A549 (cell line): ENCODE data around the gene SPATA25. TPM values are rescaled to one million over a fixed set of nuclear protein-coding genes. Genes with fewer than 3 reads are reported as not detected.

ENCODE experiments used
- ATAC-seq, 2 experiments: fragments of 200-7000 bp in 1 of 2; fragments of >200 bp in 1 of 2; cut with Nextera tagmentation in 1 of 2; cut with Tn5 transposase in 1 of 2; 3 replicates each; pipeline versions ENCODE4 v1.8.0 to v1.9.1; 2018 to 2020; ENCODE audit warnings: mild to moderate bottlenecking in 1 of 2, moderate library complexity in 1 of 2
- CTCF ChIA-PET: fragments of 300-600 bp; sonication (Branson Sonifier 250); formaldehyde crosslinking; extraction: SDS; loops from one replicate; lab custom pipeline; 2021; ENCODE audit warnings: antibody characterized with exemption, inconsistent platforms; lab: Yijun Ruan, JAX
- POLR2A ChIA-PET: fragments of 350-600 bp; formaldehyde crosslinking; extraction: SDS; loops from one replicate; lab custom pipeline; 2021; ENCODE audit warnings: antibody characterized with exemption, inconsistent platforms; lab: Yijun Ruan, JAX
- DNase-seq, 2 experiments: peaks; one replicate each; pipeline versions ENCODE4 v3.0.0 to v3.0.0-alpha.2; 2011 to 2016; ENCODE audit warnings: low read depth in 1 of 2, low spot score in 1 of 2
- FAIRE-seq: peaks from 2 replicates; lab custom pipeline; 2011; peaks lifted over from hg19 to GRCh38; lab: Jason Lieb, UNC
- H3K27ac ChIP-seq, 2 experiments: fragments of >200 bp; sonication (Bioruptor Twin); formaldehyde crosslinking; 3 replicates each; pipeline ENCODE4 v1.5.1; 2016 to 2017
- H3K4me1 ChIP-seq: fragments of >200 bp; sonication (Bioruptor Twin); formaldehyde crosslinking; 3 replicates; pipeline ENCODE4 v1.6.1; 2016
- H3K4me2 ChIP-seq: fragments of >200 bp; sonication (Bioruptor Twin); formaldehyde crosslinking; 3 replicates; pipeline ENCODE4 v1.6.1; 2016
- H3K4me3 ChIP-seq: fragments of >200 bp; sonication (Bioruptor Twin); formaldehyde crosslinking; 3 replicates; pipeline ENCODE4 v1.5.1; 2016
- H3K9me3 ChIP-seq: fragments of >200 bp; sonication (Bioruptor Twin); formaldehyde crosslinking; 3 replicates; pipeline ENCODE4 v1.6.1; 2016
- BCL3 ChIP-seq: fragments of >200 bp; sonication (Bioruptor Twin); formaldehyde crosslinking; IDR thresholded peaks from 3 replicates; pipeline ENCODE4 v1.6.1; 2016
- CBX8 ChIP-seq: fragments of 200-600 bp; sonication (generic); IDR thresholded peaks from 2 replicates; pipeline ENCODE4 v1.6.1; 2016
- CHD4 ChIP-seq: fragments of 200-600 bp; sonication (generic); IDR thresholded peaks from 2 replicates; pipeline ENCODE4 v1.6.1; 2016; ENCODE audit warnings: antibody characterized with exemption, mild to moderate bottlenecking, borderline replicate concordance
- ESRRA ChIP-seq: fragments of 150-350 bp; IDR thresholded peaks from 2 replicates; pipeline ENCODE4 v1.6.1; 2014; ENCODE audit warnings: mild to moderate bottlenecking, low read length, borderline replicate concordance
- HDAC2 ChIP-seq: fragments of 200-600 bp; sonication (generic); IDR thresholded peaks from 2 replicates; pipeline ENCODE4 v1.6.1; 2016
- JUN ChIP-seq, 2 experiments: fragments of >200 bp; sonication (Bioruptor Twin); formaldehyde crosslinking; IDR thresholded peaks; 2 replicates in 1 of 2; 3 replicates in 1 of 2; pipeline ENCODE4 v1.6.1; 2016 to 2017
- JUNB ChIP-seq: fragments of >200 bp; sonication (Bioruptor Twin); formaldehyde crosslinking; IDR thresholded peaks from 2 replicates; pipeline ENCODE4 v1.6.1; 2016
- KDM1A ChIP-seq: fragments of 200-600 bp; sonication (generic); IDR thresholded peaks from 2 replicates; pipeline ENCODE4 v1.6.1; 2016; ENCODE audit warnings: low read depth, mild to moderate bottlenecking
- MAX ChIP-seq: IDR thresholded peaks from 2 replicates; pipeline ENCODE4 v1.6.1; 2012
- NR3C1 ChIP-seq: fragments of >200 bp; sonication (Bioruptor Twin); formaldehyde crosslinking; IDR thresholded peaks from 3 replicates; pipeline ENCODE4 v1.6.1; 2017
- RFX5 ChIP-seq: fragments of 450-650 bp; IDR thresholded peaks from 2 replicates; pipeline ENCODE4 v1.7.1; 2014; ENCODE audit warnings: antibody characterized with exemption, mild to moderate bottlenecking, moderate library complexity
- USF2 ChIP-seq: fragments of 450-650 bp; IDR thresholded peaks from 2 replicates; pipeline ENCODE4 v1.6.1; 2014; ENCODE audit warnings: antibody characterized with exemption
- ZC3H11A ChIP-seq: fragments of 450-650 bp; IDR thresholded peaks from 2 replicates; pipeline ENCODE4 v1.6.1; 2014; ENCODE audit warnings: antibody characterized with exemption, mild to moderate bottlenecking
- WGBS: methylation state at CpG from one replicate; pipeline ENCODE4 v1.1.6; 2017; ENCODE audit errors: missing lambda C conversion rate; 5-methylcytosine and 5-hydroxymethylcytosine counted together
- polyA plus RNA-seq, 4 experiments: library from polyadenylated mRNA; depleted of rRNA in 3 of 4; stranded (reverse); fragments of >200 nt; fragmentation: RNase III in 1 of 4; extraction: RNeasy Plus Mini Kit Qiagen cat#74134 plus additional on column Dnase treatment in 1 of 4; gene quantifications; 2 replicates in 3 of 4; 3 replicates in 1 of 4; pipeline ENCODE4 v1.2.3, GENCODE V29; 2011 to 2017

SPATA25 gene
- polyA plus RNA-seq, 2 of the 4 experiments (the other 2 are of a cell fraction) = 0.31 to 0.77 TPM

- H3K4me2 ChIP-seq = no peak overlapping the region
- no peak for FAIRE-seq
- CTCF ChIA-PET = interaction anchor here (0.7 to 2.0 kb wide), 3 partner anchors 15 to 131 kb away, joined by 4 to 5 read pairs (median 5); no protein-coding TSS in a partner anchor
Observed at GRCh38 chr20:45920462-45921336, 33.3 kb upstream of the SPATA25 start.

GRCh38 chr20:45919542-45920399, 32.3 kb upstream of the SPATA25 start:
- ChIA-PET CTCF (interaction anchor here (0.7 to 2.0 kb wide), 3 partner anchors 14 to 130 kb away, joined by 4 to 5 read pairs (median 5); no protein-coding TSS in a partner anchor), POLR2A (interaction anchor here (1.2 to 2.2 kb wide), 2 partner anchors 14 to 15 kb away, joined by 5 to 9 read pairs; no protein-coding TSS in a partner anchor)
- 50% methylated on average over 10 of the region's 11 CpGs for WGBS
- no peaks in the 10 kb centered on the region for H3K4me1 ChIP-seq
- H3K9me3 ChIP-seq = no peaks in the 10 kb centered on the region
- no peak overlapping the region for H3K27ac ChIP-seq
- ATAC-seq (0 out of 6 replicates have a peak, but pooled peaks of 1 of the 2 experiments have one; percentile 33), FAIRE-seq (no peak), DNase-seq (no peak)
- TF ChIP-seq MAX = no peak
- TF ChIP-seq BCL3 = no peak
- no peak for TF ChIP-seq NR3C1
- no peak overlapping the region for H3K4me2 ChIP-seq
- H3K4me3 ChIP-seq = no peak overlapping the region

More at GRCh38 chr20:45920462-45921336, 33.3 kb upstream of the SPATA25 start:
- TF ChIP-seq NR3C1 (no peak), JUNB (no peak), USF2 (no peak), JUN (IDR thresholded peaks at IDR 0.05) (no peak), MAX (no peak), RFX5 (no peak), CHD4 (no peak), ZC3H11A (no peak)
- ATAC-seq (peak; percentile 16 to 23; a peak in 2 of 6 replicates), DNase-seq (no peak)
- Histone ChIP-seq H3K9me3 (no peaks in the 10 kb centered on the region), H3K4me1 (no peaks in the 10 kb centered on the region), H3K4me3 (no peak overlapping the region), H3K27ac (no peak overlapping the region)
- POLR2A ChIA-PET = interaction anchor here (1.2 to 2.2 kb wide), 2 partner anchors 13 to 14 kb away, joined by 5 to 9 read pairs; no protein-coding TSS in a partner anchor
- WGBS = 66% methylated on average over 9 of the region's 9 CpGs

GRCh38 chr20:45918779-45919537, 31.5 kb upstream of the SPATA25 start:
- ChIA-PET POLR2A (interaction anchor here (2.2 kb wide), 1 partner anchor 15 kb away, joined by 9 read pairs; no protein-coding TSS in a partner anchor), CTCF (interaction anchor here (1.1 to 2.9 kb wide), 3 partner anchors 13 to 120 kb away, joined by 4 to 12 read pairs (median 5); partner anchors contain the start of gene PCIF1)
- Histone ChIP-seq H3K4me3 (no peak overlapping the region), H3K27ac (no peak overlapping the region), H3K9me3 (no peaks in the 10 kb centered on the region), H3K4me2 (no peak overlapping the region), H3K4me1 (no peaks in the 10 kb centered on the region)
- peak; percentile 69; the same call in 1 of the 2 replicates for TF ChIP-seq KDM1A
- TF ChIP-seq CBX8 = no peak
- TF ChIP-seq ESRRA = no peak
- 0 out of 2 replicates have a peak, but pooled peaks have one; percentile 35 for TF ChIP-seq HDAC2
- FAIRE-seq = no peak
- WGBS = 80% methylated on average over 12 of the region's 12 CpGs
- DNase-seq = no peak
- no peak for ATAC-seq
